WTC11 (cell line): ENCODE results near the gene FGD6. TPM values are rescaled to one million over a fixed set of nuclear protein-coding genes. Genes with fewer than 3 reads are reported as not detected.

Experiments
- ATAC-seq: fragments of 200-7000 bp; cut with Tn5 transposase; 2 replicates; pipeline ENCODE4 v1.10.0; 2021; ENCODE audit warnings: mild to moderate bottlenecking, moderate library complexity
- CTCF ChIA-PET: fragments of 300-600 bp; sonication (Branson Sonifier 250); formaldehyde crosslinking; loops from one replicate; lab custom pipeline; 2021; ENCODE audit warnings: antibody characterized with exemption; lab: Charles Lee
- POLR2A ChIA-PET: fragments of 350-600 bp; sonication (Branson Sonifier 250); formaldehyde crosslinking; loops from one replicate; lab custom pipeline; 2021; ENCODE audit warnings: antibody characterized with exemption; lab: Charles Lee
- DNase-seq: peaks from one replicate; pipeline ENCODE4 v3.0.0; 2021; ENCODE audit warnings: low spot score
- H3K27ac Mint-ChIP-seq: 2 replicates; pipeline ENCODE4 v1.8.0; 2021; ENCODE audit warnings: mixed read lengths
- H3K27me3 Mint-ChIP-seq: 2 replicates; pipeline ENCODE4 v1.8.0; 2021; ENCODE audit warnings: low read depth, mild to moderate bottlenecking, moderate library complexity, mixed read lengths
- H3K36me3 Mint-ChIP-seq: 2 replicates; pipeline ENCODE4 v1.8.0; 2021; ENCODE audit warnings: mixed read lengths
- H3K4me1 Mint-ChIP-seq: 2 replicates; pipeline ENCODE4 v1.8.0; 2022; ENCODE audit warnings: mixed read lengths
- H3K4me3 Mint-ChIP-seq: 2 replicates; pipeline ENCODE4 v1.8.0; 2021; ENCODE audit warnings: mild to moderate bottlenecking, moderate library complexity, mixed read lengths
- H3K9me3 Mint-ChIP-seq: 2 replicates; pipeline ENCODE4 v1.8.0; 2021; ENCODE audit warnings: mixed read lengths
- ATF2 ChIP-seq: sonication (generic); formaldehyde crosslinking; IDR thresholded peaks from 2 replicates; pipeline ENCODE4 v1.8.1; 2022; ENCODE audit warnings: low read depth, missing genetic modification reagents, borderline replicate concordance
- GRHL2 ChIP-seq: fragments of 250-450 bp; sonication (Bioruptor Pico); IDR thresholded peaks from 2 replicates; pipeline ENCODE4 v1.8.0; 2022; ENCODE audit warnings: mild to moderate bottlenecking, moderate library complexity; ENCODE audit not compliant: insufficient replicate concordance, severe bottlenecking
- JUN ChIP-seq: sonication (generic); formaldehyde crosslinking; IDR thresholded peaks from 2 replicates; pipeline ENCODE4 v1.8.0; 2023; ENCODE audit warnings: mild to moderate bottlenecking, missing genetic modification reagents
- NFATC4 ChIP-seq: fragments of 250-450 bp; sonication (Bioruptor Pico); IDR thresholded peaks from 2 replicates; pipeline ENCODE4 v1.9.0; 2021; ENCODE audit warnings: mild to moderate bottlenecking
- NR2C2 ChIP-seq: sonication (generic); formaldehyde crosslinking; IDR thresholded peaks from 2 replicates; pipeline ENCODE4 v1.8.0; 2022; ENCODE audit warnings: mild to moderate bottlenecking, missing genetic modification reagents
- SMAD4 ChIP-seq: sonication (generic); formaldehyde crosslinking; IDR thresholded peaks from 2 replicates; pipeline ENCODE4 v1.8.0; 2022; ENCODE audit warnings: mild to moderate bottlenecking, missing genetic modification reagents
- TCF7 ChIP-seq: sonication (generic); formaldehyde crosslinking; IDR thresholded peaks from 2 replicates; pipeline ENCODE4 v1.8.0; 2022; ENCODE audit warnings: mild to moderate bottlenecking, low read depth, missing genetic modification reagents, moderate library complexity
- TEAD4 ChIP-seq: sonication (generic); formaldehyde crosslinking; IDR thresholded peaks from 2 replicates; pipeline ENCODE4 v1.8.0; 2022; ENCODE audit warnings: mild to moderate bottlenecking, missing genetic modification reagents
- ZBTB43 ChIP-seq: sonication (generic); formaldehyde crosslinking; IDR thresholded peaks from 2 replicates; pipeline ENCODE4 v1.8.1; 2023; ENCODE audit warnings: mild to moderate bottlenecking, missing genetic modification reagents
- ZNF121 ChIP-seq: sonication (generic); formaldehyde crosslinking; IDR thresholded peaks from 2 replicates; pipeline ENCODE4 v1.8.0; 2023; ENCODE audit warnings: missing genetic modification reagents
- ZNF138 ChIP-seq: sonication (generic); formaldehyde crosslinking; conservative IDR thresholded peaks from 2 replicates; pipeline ENCODE4 v1.8.1; 2022; ENCODE audit warnings: mild to moderate bottlenecking, moderate library complexity, missing genetic modification reagents
- ZNF219 ChIP-seq: sonication (generic); formaldehyde crosslinking; IDR thresholded peaks from 2 replicates; pipeline ENCODE4 v1.8.0; 2023; ENCODE audit warnings: missing genetic modification reagents, mild to moderate bottlenecking, borderline replicate concordance
- ZNF396 ChIP-seq: fragments of 250-450 bp; sonication (Bioruptor Pico); IDR thresholded peaks from 2 replicates; pipeline ENCODE4 v1.8.0; 2021; ENCODE audit warnings: mild to moderate bottlenecking, moderate library complexity, borderline replicate concordance
- ZNF671 ChIP-seq: fragments of 250-450 bp; sonication (Bioruptor Pico); IDR thresholded peaks from 2 replicates; pipeline ENCODE4 v1.8.0; 2021; ENCODE audit warnings: mild to moderate bottlenecking
- ZSCAN18 ChIP-seq: fragments of 250-450 bp; sonication (Bioruptor Pico); IDR thresholded peaks from 2 replicates; pipeline ENCODE4 v2.1.2; 2022; ENCODE audit warnings: mild to moderate bottlenecking, moderate library complexity
- total RNA-seq: library from RNA; stranded (reverse); gene quantifications from 3 replicates; pipeline ENCODE4 v1.2.3, GENCODE V29; 2021
- TF ChIP-seq, protein P1 (sequence below): fragments of 250-450 bp; sonication (Bioruptor Pico); IDR thresholded peaks from 2 replicates; pipeline ENCODE4 v1.9.0; 2021; ENCODE audit warnings: mild to moderate bottlenecking, borderline replicate concordance
- TF ChIP-seq, protein P2 (sequence below): sonication (generic); formaldehyde crosslinking; IDR thresholded peaks from 2 replicates; pipeline ENCODE4 v1.8.0; 2022; ENCODE audit warnings: mild to moderate bottlenecking, missing genetic modification reagents
- TF ChIP-seq, protein P3 (sequence below): sonication (generic); formaldehyde crosslinking; IDR thresholded peaks from 2 replicates; pipeline ENCODE4 v1.8.0; 2022; ENCODE audit warnings: missing genetic modification reagents
- TF ChIP-seq, protein P4 (sequence below): sonication (generic); formaldehyde crosslinking; IDR thresholded peaks from 2 replicates; pipeline ENCODE4 v1.8.1; 2023; ENCODE audit warnings: mild to moderate bottlenecking, missing genetic modification reagents, borderline replicate concordance

The FGD6 gene
- total RNA-seq, 1 experiment from 2014 or later: 28.2 TPM

GRCh38 chr12:95143621-95144205 lies 73.6 kb downstream of the FGD6 start:
- CTCF ChIA-PET: no interaction called here
- H3K27me3 Mint-ChIP-seq: no peaks in the 10 kb centered on the region
- peak; percentile 56 for ATAC-seq
- H3K4me3 Mint-ChIP-seq: no peak overlapping the region
- peaks cover 15% of the 10 kb centered on the region for H3K36me3 Mint-ChIP-seq
- H3K27ac Mint-ChIP-seq: peak overlapping the region; percentile 88
- no peak for DNase-seq
- TF ChIP-seq NR2C2 (CRISPR knock-in tag): no peak
- TF ChIP-seq ZBTB43 (CRISPR knock-in tag): no peak
- TF ChIP-seq JUN (CRISPR knock-in tag): no peak
- no peak for TF ChIP-seq ATF2 (CRISPR knock-in tag)
- TF ChIP-seq NFATC4 (CRISPR knock-in tag): no peak
- no peak for TF ChIP-seq ZNF138 (CRISPR knock-in tag)
- TF ChIP-seq, protein P1, sequence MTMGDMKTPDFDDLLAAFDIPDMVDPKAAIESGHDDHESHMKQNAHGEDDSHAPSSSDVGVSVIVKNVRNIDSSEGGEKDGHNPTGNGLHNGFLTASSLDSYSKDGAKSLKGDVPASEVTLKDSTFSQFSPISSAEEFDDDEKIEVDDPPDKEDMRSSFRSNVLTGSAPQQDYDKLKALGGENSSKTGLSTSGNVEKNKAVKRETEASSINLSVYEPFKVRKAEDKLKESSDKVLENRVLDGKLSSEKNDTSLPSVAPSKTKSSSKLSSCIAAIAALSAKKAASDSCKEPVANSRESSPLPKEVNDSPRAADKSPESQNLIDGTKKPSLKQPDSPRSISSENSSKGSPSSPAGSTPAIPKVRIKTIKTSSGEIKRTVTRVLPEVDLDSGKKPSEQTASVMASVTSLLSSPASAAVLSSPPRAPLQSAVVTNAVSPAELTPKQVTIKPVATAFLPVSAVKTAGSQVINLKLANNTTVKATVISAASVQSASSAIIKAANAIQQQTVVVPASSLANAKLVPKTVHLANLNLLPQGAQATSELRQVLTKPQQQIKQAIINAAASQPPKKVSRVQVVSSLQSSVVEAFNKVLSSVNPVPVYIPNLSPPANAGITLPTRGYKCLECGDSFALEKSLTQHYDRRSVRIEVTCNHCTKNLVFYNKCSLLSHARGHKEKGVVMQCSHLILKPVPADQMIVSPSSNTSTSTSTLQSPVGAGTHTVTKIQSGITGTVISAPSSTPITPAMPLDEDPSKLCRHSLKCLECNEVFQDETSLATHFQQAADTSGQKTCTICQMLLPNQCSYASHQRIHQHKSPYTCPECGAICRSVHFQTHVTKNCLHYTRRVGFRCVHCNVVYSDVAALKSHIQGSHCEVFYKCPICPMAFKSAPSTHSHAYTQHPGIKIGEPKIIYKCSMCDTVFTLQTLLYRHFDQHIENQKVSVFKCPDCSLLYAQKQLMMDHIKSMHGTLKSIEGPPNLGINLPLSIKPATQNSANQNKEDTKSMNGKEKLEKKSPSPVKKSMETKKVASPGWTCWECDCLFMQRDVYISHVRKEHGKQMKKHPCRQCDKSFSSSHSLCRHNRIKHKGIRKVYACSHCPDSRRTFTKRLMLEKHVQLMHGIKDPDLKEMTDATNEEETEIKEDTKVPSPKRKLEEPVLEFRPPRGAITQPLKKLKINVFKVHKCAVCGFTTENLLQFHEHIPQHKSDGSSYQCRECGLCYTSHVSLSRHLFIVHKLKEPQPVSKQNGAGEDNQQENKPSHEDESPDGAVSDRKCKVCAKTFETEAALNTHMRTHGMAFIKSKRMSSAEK (CRISPR knock-in tag): no peak
- TF ChIP-seq, protein P2, sequence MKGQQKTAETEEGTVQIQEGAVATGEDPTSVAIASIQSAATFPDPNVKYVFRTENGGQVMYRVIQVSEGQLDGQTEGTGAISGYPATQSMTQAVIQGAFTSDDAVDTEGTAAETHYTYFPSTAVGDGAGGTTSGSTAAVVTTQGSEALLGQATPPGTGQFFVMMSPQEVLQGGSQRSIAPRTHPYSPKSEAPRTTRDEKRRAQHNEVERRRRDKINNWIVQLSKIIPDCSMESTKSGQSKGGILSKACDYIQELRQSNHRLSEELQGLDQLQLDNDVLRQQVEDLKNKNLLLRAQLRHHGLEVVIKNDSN: no peak
- TF ChIP-seq GRHL2 (CRISPR knock-in tag): no peak
- TF ChIP-seq, protein P3, sequence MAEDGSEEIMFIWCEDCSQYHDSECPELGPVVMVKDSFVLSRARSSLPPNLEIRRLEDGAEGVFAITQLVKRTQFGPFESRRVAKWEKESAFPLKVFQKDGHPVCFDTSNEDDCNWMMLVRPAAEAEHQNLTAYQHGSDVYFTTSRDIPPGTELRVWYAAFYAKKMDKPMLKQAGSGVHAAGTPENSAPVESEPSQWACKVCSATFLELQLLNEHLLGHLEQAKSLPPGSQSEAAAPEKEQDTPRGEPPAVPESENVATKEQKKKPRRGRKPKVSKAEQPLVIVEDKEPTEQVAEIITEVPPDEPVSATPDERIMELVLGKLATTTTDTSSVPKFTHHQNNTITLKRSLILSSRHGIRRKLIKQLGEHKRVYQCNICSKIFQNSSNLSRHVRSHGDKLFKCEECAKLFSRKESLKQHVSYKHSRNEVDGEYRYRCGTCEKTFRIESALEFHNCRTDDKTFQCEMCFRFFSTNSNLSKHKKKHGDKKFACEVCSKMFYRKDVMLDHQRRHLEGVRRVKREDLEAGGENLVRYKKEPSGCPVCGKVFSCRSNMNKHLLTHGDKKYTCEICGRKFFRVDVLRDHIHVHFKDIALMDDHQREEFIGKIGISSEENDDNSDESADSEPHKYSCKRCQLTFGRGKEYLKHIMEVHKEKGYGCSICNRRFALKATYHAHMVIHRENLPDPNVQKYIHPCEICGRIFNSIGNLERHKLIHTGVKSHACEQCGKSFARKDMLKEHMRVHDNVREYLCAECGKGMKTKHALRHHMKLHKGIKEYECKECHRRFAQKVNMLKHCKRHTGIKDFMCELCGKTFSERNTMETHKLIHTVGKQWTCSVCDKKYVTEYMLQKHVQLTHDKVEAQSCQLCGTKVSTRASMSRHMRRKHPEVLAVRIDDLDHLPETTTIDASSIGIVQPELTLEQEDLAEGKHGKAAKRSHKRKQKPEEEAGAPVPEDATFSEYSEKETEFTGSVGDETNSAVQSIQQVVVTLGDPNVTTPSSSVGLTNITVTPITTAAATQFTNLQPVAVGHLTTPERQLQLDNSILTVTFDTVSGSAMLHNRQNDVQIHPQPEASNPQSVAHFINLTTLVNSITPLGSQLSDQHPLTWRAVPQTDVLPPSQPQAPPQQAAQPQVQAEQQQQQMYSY (CRISPR knock-in tag): no peak
- TF ChIP-seq SMAD4 (CRISPR knock-in tag): no peak
- TF ChIP-seq TCF7 (CRISPR knock-in tag): no peak
- TF ChIP-seq ZNF219 (CRISPR knock-in tag): no peak
- TF ChIP-seq ZNF121 (CRISPR knock-in tag): no peak
- TF ChIP-seq ZNF396 (CRISPR knock-in tag): no peak
- TF ChIP-seq ZNF671 (CRISPR knock-in tag): no peak
- TF ChIP-seq, protein P4, sequence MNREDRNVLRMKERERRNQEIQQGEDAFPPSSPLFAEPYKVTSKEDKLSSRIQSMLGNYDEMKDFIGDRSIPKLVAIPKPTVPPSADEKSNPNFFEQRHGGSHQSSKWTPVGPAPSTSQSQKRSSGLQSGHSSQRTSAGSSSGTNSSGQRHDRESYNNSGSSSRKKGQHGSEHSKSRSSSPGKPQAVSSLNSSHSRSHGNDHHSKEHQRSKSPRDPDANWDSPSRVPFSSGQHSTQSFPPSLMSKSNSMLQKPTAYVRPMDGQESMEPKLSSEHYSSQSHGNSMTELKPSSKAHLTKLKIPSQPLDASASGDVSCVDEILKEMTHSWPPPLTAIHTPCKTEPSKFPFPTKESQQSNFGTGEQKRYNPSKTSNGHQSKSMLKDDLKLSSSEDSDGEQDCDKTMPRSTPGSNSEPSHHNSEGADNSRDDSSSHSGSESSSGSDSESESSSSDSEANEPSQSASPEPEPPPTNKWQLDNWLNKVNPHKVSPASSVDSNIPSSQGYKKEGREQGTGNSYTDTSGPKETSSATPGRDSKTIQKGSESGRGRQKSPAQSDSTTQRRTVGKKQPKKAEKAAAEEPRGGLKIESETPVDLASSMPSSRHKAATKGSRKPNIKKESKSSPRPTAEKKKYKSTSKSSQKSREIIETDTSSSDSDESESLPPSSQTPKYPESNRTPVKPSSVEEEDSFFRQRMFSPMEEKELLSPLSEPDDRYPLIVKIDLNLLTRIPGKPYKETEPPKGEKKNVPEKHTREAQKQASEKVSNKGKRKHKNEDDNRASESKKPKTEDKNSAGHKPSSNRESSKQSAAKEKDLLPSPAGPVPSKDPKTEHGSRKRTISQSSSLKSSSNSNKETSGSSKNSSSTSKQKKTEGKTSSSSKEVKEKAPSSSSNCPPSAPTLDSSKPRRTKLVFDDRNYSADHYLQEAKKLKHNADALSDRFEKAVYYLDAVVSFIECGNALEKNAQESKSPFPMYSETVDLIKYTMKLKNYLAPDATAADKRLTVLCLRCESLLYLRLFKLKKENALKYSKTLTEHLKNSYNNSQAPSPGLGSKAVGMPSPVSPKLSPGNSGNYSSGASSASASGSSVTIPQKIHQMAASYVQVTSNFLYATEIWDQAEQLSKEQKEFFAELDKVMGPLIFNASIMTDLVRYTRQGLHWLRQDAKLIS (CRISPR knock-in tag): no peak
- TF ChIP-seq TEAD4: no peak
- TF ChIP-seq ZSCAN18 (CRISPR knock-in tag): no peak
- H3K4me1 Mint-ChIP-seq: peaks cover 22% of the 10 kb centered on the region
- POLR2A ChIA-PET: no interaction called here
- no peaks in the 10 kb centered on the region; the same call in 1 of the 2 replicates for H3K9me3 Mint-ChIP-seq
